ENCODE results near the gene HHEX. TPM values are rescaled to one million over a fixed set of nuclear protein-coding genes. Genes with fewer than 3 reads are reported as not detected.

HHEX gene
- total and polyA plus RNA-seq, 4 donors: 16.2 to 42.2 (median 34.2) TPM

GRCh38 chr10:92720831-92721165 is 31.0 kb downstream of the HHEX start:
- Histone ChIP-seq H3K9ac (ENCODE audit: low read depth in 1 of 2, low read length in 2 of 2) (no peak overlapping the region), H3K27ac (ENCODE audit: low read depth in 1 of 2, low read length in 2 of 2) (no peak overlapping the region), H3K27me3 (ENCODE audit: control insufficient read depth in 4 of 4, insufficient read depth in 4 of 4, low read length in 3 of 4) (no peaks in the 10 kb centered on the region), H3K4me3 (ENCODE audit: low read depth in 1 of 3, low read length in 3 of 3) (no peak overlapping the region), H3K36me3 (ENCODE audit: control insufficient read depth in 4 of 4, insufficient read depth in 3 of 4, low read depth in 1 of 4, low read length in 3 of 4) (no peaks in the 10 kb centered on the region), H3K9me3 (ENCODE audit: control insufficient read depth in 4 of 4, low read length in 3 of 4) (no peaks in the 10 kb centered on the region), H3K4me1 (ENCODE audit: control insufficient read depth in 4 of 4, insufficient read depth in 4 of 4, low read length in 3 of 4) (peaks cover 0 to 16% (median 5%) of the 10 kb centered on the region in 4 donors)
- TF ChIP-seq GABPA (IDR thresholded peaks at IDR 0.05 in 1 of 2, conservative IDR thresholded peaks at IDR 0.05 in 1 of 2): no peak
- TF ChIP-seq HNF4A (conservative IDR thresholded peaks at IDR 0.05): no peak
- TF ChIP-seq MAX (IDR thresholded peaks at IDR 0.05): no peak
- no peak for TF ChIP-seq SP1 (IDR thresholded peaks at IDR 0.05)
- no peak for TF ChIP-seq HNF4G (IDR thresholded peaks at IDR 0.05)
- TF ChIP-seq EGR1 (IDR thresholded peaks at IDR 0.05; ENCODE audit: low read depth in 2 of 2): no peak
- no peak for TF ChIP-seq ZBTB33 (IDR thresholded peaks at IDR 0.05)
- no peak for TF ChIP-seq ATF3 (IDR thresholded peaks at IDR 0.05)
- no peak for TF ChIP-seq RAD21 (IDR thresholded peaks at IDR 0.05)
- TF ChIP-seq TAF1 (conservative IDR thresholded peaks at IDR 0.05): no peak
- TF ChIP-seq, protein P1, sequence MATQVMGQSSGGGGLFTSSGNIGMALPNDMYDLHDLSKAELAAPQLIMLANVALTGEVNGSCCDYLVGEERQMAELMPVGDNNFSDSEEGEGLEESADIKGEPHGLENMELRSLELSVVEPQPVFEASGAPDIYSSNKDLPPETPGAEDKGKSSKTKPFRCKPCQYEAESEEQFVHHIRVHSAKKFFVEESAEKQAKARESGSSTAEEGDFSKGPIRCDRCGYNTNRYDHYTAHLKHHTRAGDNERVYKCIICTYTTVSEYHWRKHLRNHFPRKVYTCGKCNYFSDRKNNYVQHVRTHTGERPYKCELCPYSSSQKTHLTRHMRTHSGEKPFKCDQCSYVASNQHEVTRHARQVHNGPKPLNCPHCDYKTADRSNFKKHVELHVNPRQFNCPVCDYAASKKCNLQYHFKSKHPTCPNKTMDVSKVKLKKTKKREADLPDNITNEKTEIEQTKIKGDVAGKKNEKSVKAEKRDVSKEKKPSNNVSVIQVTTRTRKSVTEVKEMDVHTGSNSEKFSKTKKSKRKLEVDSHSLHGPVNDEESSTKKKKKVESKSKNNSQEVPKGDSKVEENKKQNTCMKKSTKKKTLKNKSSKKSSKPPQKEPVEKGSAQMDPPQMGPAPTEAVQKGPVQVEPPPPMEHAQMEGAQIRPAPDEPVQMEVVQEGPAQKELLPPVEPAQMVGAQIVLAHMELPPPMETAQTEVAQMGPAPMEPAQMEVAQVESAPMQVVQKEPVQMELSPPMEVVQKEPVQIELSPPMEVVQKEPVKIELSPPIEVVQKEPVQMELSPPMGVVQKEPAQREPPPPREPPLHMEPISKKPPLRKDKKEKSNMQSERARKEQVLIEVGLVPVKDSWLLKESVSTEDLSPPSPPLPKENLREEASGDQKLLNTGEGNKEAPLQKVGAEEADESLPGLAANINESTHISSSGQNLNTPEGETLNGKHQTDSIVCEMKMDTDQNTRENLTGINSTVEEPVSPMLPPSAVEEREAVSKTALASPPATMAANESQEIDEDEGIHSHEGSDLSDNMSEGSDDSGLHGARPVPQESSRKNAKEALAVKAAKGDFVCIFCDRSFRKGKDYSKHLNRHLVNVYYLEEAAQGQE (IDR thresholded peaks at IDR 0.05): no peak
- no peak for DNase-seq (ENCODE audit: low spot score)

- Histone ChIP-seq H3K4me1 (ENCODE audit: control insufficient read depth in 4 of 4, insufficient read depth in 4 of 4, low read length in 3 of 4) (peaks cover 0 to 12% (median 3%) of the 10 kb centered on the region in 4 donors), H3K36me3 (ENCODE audit: control insufficient read depth in 4 of 4, insufficient read depth in 3 of 4, low read depth in 1 of 4, low read length in 3 of 4) (no peaks in the 10 kb centered on the region), H3K27me3 (ENCODE audit: control insufficient read depth in 4 of 4, insufficient read depth in 4 of 4, low read length in 3 of 4) (no peaks in the 10 kb centered on the region), H3K27ac (ENCODE audit: low read depth in 1 of 2, low read length in 2 of 2) (no peak overlapping the region), H3K9ac (ENCODE audit: low read depth in 1 of 2, low read length in 2 of 2) (no peak overlapping the region), H3K9me3 (ENCODE audit: control insufficient read depth in 4 of 4, low read length in 3 of 4) (no peaks in the 10 kb centered on the region), H3K4me3 (ENCODE audit: low read depth in 1 of 3, low read length in 3 of 3) (no peak overlapping the region)
- no peak for DNase-seq (ENCODE audit: low spot score)
- TF ChIP-seq, protein P1 (IDR thresholded peaks at IDR 0.05): peak; percentile 39
- no peak for TF ChIP-seq HNF4G (IDR thresholded peaks at IDR 0.05)
- TF ChIP-seq CTCF (IDR thresholded peaks at IDR 0.05; ENCODE audit: low read depth, low read length, missing input control): peak; percentile 6
- peak; percentile 62 for TF ChIP-seq YY1 (IDR thresholded peaks at IDR 0.05)
- TF ChIP-seq RXRA (IDR thresholded peaks at IDR 0.05): peak; percentile 7 to 75
- TF ChIP-seq SP1 (IDR thresholded peaks at IDR 0.05): peak; percentile 51
- peak; percentile 55 to 80 for TF ChIP-seq HNF4A (conservative IDR thresholded peaks at IDR 0.05)
- peak in 1 of 2 donors; percentile 12 for TF ChIP-seq RAD21 (IDR thresholded peaks at IDR 0.05)
- peak in 1 of 2 donors; percentile 74 for TF ChIP-seq EGR1 (IDR thresholded peaks at IDR 0.05; ENCODE audit: low read depth in 2 of 2)
- no peak for TF ChIP-seq ATF3 (IDR thresholded peaks at IDR 0.05)
- TF ChIP-seq GABPA (IDR thresholded peaks at IDR 0.05 in 1 of 2, conservative IDR thresholded peaks at IDR 0.05 in 1 of 2): no peak
- TF ChIP-seq JUND (IDR thresholded peaks at IDR 0.05): peak in 1 of 2 donors; percentile 88
- TF ChIP-seq TAF1 (conservative IDR thresholded peaks at IDR 0.05): no peak
- no peak for TF ChIP-seq NR2F2 (IDR thresholded peaks at IDR 0.05)
- TF ChIP-seq FOXA1 (IDR thresholded peaks at IDR 0.05): peak; percentile 24
- peak; percentile 52 for TF ChIP-seq MAX (IDR thresholded peaks at IDR 0.05)
- peak; percentile 75 for TF ChIP-seq FOXA2 (IDR thresholded peaks at IDR 0.05)
Measured at GRCh38 chr10:92722349-92722748, 32.6 kb downstream of the HHEX start.
